ENCODE data around the gene MTAP.

MTAP gene

DNA sequence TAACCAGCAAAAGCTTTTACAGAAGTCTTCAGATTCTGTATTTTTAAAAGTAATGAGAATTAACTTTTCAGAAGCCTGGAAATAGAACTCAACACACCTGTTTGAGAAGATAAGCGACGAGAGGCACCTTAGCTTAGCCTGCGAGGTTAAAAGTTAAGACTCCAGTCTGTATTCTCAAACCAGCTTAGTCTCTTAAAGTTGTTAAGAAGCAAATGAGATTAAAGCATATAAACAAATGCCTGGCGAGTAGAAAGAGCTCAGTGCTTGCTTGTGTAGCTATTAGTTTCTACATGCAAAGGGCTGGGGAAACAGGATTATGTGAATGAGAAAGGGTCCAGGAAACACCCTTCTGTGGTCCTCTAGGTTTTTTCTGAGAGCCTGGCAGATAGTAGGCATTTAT lies 51.7 kb downstream of the MTAP start:
- no peak overlapping the region for H3K27ac ChIP-seq (ENCODE audit: low read depth, low read length)
- no peak overlapping the region for H3K4me3 ChIP-seq (ENCODE audit: low read length)
- no peaks in the 10 kb centered on the region for H3F3A ChIP-seq (ENCODE audit: control insufficient read depth, insufficient read depth)
- no peaks in the 10 kb centered on the region for H3K9me3 ChIP-seq (ENCODE audit: control insufficient read depth, insufficient read depth, low read length)
- H3K36me3 ChIP-seq (ENCODE audit: control insufficient read depth, low read length), result no peaks in the 10 kb centered on the region
- TF ChIP-seq, protein P1, sequence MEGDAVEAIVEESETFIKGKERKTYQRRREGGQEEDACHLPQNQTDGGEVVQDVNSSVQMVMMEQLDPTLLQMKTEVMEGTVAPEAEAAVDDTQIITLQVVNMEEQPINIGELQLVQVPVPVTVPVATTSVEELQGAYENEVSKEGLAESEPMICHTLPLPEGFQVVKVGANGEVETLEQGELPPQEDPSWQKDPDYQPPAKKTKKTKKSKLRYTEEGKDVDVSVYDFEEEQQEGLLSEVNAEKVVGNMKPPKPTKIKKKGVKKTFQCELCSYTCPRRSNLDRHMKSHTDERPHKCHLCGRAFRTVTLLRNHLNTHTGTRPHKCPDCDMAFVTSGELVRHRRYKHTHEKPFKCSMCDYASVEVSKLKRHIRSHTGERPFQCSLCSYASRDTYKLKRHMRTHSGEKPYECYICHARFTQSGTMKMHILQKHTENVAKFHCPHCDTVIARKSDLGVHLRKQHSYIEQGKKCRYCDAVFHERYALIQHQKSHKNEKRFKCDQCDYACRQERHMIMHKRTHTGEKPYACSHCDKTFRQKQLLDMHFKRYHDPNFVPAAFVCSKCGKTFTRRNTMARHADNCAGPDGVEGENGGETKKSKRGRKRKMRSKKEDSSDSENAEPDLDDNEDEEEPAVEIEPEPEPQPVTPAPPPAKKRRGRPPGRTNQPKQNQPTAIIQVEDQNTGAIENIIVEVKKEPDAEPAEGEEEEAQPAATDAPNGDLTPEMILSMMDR (IDR thresholded peaks at IDR 0.05; ENCODE audit: low read depth, low read length, poor library complexity, severe bottlenecking), result no peak
- TF ChIP-seq EZH2phosphoT487 (IDR thresholded peaks at IDR 0.05; ENCODE audit: borderline replicate concordance, low read length), result no peak
- H3K4me1 ChIP-seq (ENCODE audit: control insufficient read depth, low read length), result no peaks in the 10 kb centered on the region
- no peak overlapping the region for H3K4me2 ChIP-seq (ENCODE audit: low read length)
- H3K79me2 ChIP-seq (ENCODE audit: control insufficient read depth, low read length), result no peaks in the 10 kb centered on the region
- no peaks in the 10 kb centered on the region for H3K9me2 ChIP-seq (replicated peaks; ENCODE audit: control insufficient read depth, low read length)
- no peaks in the 10 kb centered on the region for H4K20me1 ChIP-seq (ENCODE audit: control insufficient read depth, insufficient read depth, low read depth, low read length)
- no peaks in the 10 kb centered on the region for H3K27me3 ChIP-seq (ENCODE audit: control insufficient read depth, low read length)

DNA sequence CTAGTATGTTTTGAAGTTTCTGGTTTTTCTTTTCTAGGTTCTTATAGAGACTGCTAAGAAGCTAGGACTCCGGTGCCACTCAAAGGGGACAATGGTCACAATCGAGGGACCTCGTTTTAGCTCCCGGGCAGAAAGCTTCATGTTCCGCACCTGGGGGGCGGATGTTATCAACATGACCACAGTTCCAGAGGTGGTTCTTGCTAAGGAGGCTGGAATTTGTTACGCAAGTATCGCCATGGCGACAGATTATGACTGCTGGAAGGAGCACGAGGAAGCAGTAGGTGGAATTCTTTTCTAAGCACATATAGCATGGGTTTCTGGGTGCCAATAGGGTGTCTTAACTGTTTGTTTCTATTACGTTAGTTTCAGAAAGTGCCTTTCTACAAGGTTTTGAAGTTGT lies 52.2 kb downstream of the MTAP start:
- Histone ChIP-seq H3K4me3 (ENCODE audit: low read length) (no peak overlapping the region), H3K9me3 (ENCODE audit: control insufficient read depth, insufficient read depth, low read length) (no peaks in the 10 kb centered on the region), H3K9me2 (replicated peaks; ENCODE audit: control insufficient read depth, low read length) (no peaks in the 10 kb centered on the region), H3K79me2 (ENCODE audit: control insufficient read depth, low read length) (no peaks in the 10 kb centered on the region), H4K20me1 (ENCODE audit: control insufficient read depth, insufficient read depth, low read depth, low read length) (no peaks in the 10 kb centered on the region), H3K4me2 (ENCODE audit: low read length) (no peak overlapping the region), H3F3A (ENCODE audit: control insufficient read depth, insufficient read depth) (no peaks in the 10 kb centered on the region), H3K27ac (ENCODE audit: low read depth, low read length) (no peak overlapping the region), H3K4me1 (ENCODE audit: control insufficient read depth, low read length) (no peaks in the 10 kb centered on the region), H3K36me3 (ENCODE audit: control insufficient read depth, low read length) (no peaks in the 10 kb centered on the region), H3K27me3 (ENCODE audit: control insufficient read depth, low read length) (no peaks in the 10 kb centered on the region)
- TF ChIP-seq, protein P1 (IDR thresholded peaks at IDR 0.05; ENCODE audit: low read depth, low read length, poor library complexity, severe bottlenecking), result no peak

DNA sequence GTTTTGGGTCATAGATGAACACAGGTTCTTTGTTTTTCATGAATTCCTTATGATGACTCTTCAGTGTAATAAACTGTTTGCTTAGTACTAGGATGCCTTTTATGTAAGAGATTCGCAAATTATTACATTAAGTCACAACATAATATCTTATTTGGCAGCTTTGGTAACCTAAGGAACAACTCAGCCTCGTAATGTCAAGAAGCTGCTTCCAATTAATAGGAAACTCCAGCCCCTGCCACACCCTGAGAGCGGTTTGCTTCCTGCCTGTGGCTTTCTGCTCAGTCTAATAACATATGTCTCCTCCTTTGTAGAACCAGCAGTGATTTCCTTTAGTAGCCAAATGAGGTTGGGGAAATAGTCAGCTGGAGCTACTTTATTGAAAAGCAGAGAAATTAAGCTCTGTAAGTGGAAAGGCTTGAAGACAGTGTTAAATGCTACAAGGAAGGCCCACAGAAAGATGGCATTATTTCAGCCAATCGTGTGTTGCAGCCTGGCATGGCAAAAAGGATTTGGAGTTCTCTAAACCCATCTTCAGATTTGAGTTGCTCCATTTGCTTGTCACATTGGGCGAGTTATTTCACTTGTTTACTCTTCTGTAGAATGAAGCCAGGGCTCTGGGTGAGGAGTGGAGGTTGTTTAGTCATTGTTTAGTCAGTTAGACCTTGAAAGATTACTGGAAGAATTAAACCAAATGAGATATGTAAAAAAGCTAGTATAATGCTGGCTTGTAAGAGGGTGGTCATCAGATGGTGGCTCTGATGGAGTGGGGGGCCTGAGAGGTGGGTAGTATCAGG lies 54.1 kb downstream of the MTAP start:
- no peaks in the 10 kb centered on the region for H3K4me1 ChIP-seq (ENCODE audit: control insufficient read depth, low read length)
- H3F3A ChIP-seq (ENCODE audit: control insufficient read depth, insufficient read depth), result no peaks in the 10 kb centered on the region
- no peak overlapping the region for H3K4me3 ChIP-seq (ENCODE audit: low read length)
- no peaks in the 10 kb centered on the region for H3K27me3 ChIP-seq (ENCODE audit: control insufficient read depth, low read length)
- H3K9me3 ChIP-seq (ENCODE audit: control insufficient read depth, insufficient read depth, low read length), result no peaks in the 10 kb centered on the region
- no peaks in the 10 kb centered on the region for H4K20me1 ChIP-seq (ENCODE audit: control insufficient read depth, insufficient read depth, low read depth, low read length)
- H3K36me3 ChIP-seq (ENCODE audit: control insufficient read depth, low read length), result no peaks in the 10 kb centered on the region
- no peaks in the 10 kb centered on the region for H3K79me2 ChIP-seq (ENCODE audit: control insufficient read depth, low read length)
- TF ChIP-seq EZH2phosphoT487 (IDR thresholded peaks at IDR 0.05; ENCODE audit: borderline replicate concordance, low read length), result no peak
- TF ChIP-seq, protein P1 (IDR thresholded peaks at IDR 0.05; ENCODE audit: low read depth, low read length, poor library complexity, severe bottlenecking), result no peak
- H3K4me2 ChIP-seq (ENCODE audit: low read length), result no peak overlapping the region
- H3K27ac ChIP-seq (ENCODE audit: low read depth, low read length), result no peak overlapping the region
- H3K9me2 ChIP-seq (replicated peaks; ENCODE audit: control insufficient read depth, low read length), result no peaks in the 10 kb centered on the region

Measured in DOHH2 (cell line).